Activated T-cell treated with anti-CD3 and anti-CD28 coated beads, Interleukin-2, amount 50 U/mL, for 72 hours (primary cell): ENCODE measurements around the gene AAK1. TPM values are rescaled to one million over a fixed set of nuclear protein-coding genes. Genes with fewer than 3 reads are reported as not detected.

Source experiments
- ATAC-seq, 2 donors: fragments of 150-1000 bp; cut with Tn5 transposase; replicated peaks in 1 of 2; 2 replicates each; pipeline ENCODE4 v1.10.0; 2021; ENCODE audit warnings: moderate library complexity in 2 of 2, mild to moderate bottlenecking in 1 of 2
- DNase-seq, 2 donors: peaks; one replicate each; pipeline ENCODE4 v3.0.0; 2021 to 2022; ENCODE audit warnings: mixed read lengths in 1 of 2
- H3K27ac Mint-ChIP-seq: one replicate; pipeline ENCODE4 v1.8.0; 2022; ENCODE audit warnings: mild to moderate bottlenecking, moderate library complexity, mixed read lengths
- H3K27me3 Mint-ChIP-seq: one replicate; pipeline ENCODE4 v1.8.0; 2022; ENCODE audit warnings: low read depth, mixed read lengths
- H3K36me3 Mint-ChIP-seq, 2 donors: one replicate each; pipeline ENCODE4 v1.8.0; 2022; ENCODE audit warnings: mixed read lengths in 2 of 2, mild to moderate bottlenecking in 1 of 2; ENCODE audit not compliant: insufficient read depth in 2 of 2
- H3K4me1 Mint-ChIP-seq: one replicate; pipeline ENCODE4 v1.8.0; 2022; ENCODE audit warnings: low read depth, mixed read lengths
- H3K4me3 Mint-ChIP-seq, 2 donors: one replicate each; pipeline ENCODE4 v1.8.0; 2022; ENCODE audit warnings: mild to moderate bottlenecking in 2 of 2, mixed read lengths in 2 of 2, moderate library complexity in 2 of 2
- H3K9me3 Mint-ChIP-seq, 2 donors: one replicate each; pipeline ENCODE4 v1.8.0; 2022; ENCODE audit warnings: mixed read lengths in 2 of 2
- total RNA-seq, 2 donors: library from RNA; stranded (reverse); gene quantifications; one replicate each; pipeline ENCODE4 v1.2.3, GENCODE V29; 2022

The AAK1 gene
- total RNA-seq, 2 donors from 2014 or later: 134 to 137 TPM

DNA sequence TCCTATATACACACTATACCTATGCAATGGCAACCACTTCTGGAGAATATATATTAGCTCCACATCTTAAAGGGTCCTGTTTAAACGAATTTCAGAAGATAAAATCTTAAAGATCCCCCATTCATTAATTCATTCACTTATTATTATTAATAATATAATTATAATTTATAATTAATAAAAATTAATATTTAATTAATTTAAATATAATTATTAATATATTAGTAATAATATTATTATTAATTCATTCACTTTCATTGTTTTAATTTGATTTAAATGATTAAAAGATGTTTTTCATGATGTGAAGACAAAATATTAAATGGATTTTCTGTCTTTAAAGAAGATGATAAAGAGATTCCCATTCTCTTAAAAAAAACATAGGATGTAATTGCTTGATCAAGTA, 227.4 kb downstream of the AAK1 start:
- H3K4me1 Mint-ChIP-seq: no peaks in the 10 kb centered on the region
- no peak for DNase-seq
- H3K4me3 Mint-ChIP-seq: no peak overlapping the region
- ATAC-seq: no peak
- no peaks in the 10 kb centered on the region for H3K27me3 Mint-ChIP-seq
- H3K27ac Mint-ChIP-seq: no peak overlapping the region
- H3K9me3 Mint-ChIP-seq: no peaks in the 10 kb centered on the region
- peaks cover 4% of the 10 kb centered on the region in 2 donors for H3K36me3 Mint-ChIP-seq

Other genes starting within 250 kb of the AAK1 start
- 10 to 100 TPM; 40.0 to 61.2 TPM for gene NFU1, start 206.3 kb downstream of the AAK1 start, total RNA-seq
- gene ANXA4, start 98.4 kb upstream of the AAK1 start, total RNA-seq: 10 to 100 TPM; 25.3 to 30.2 TPM
- 10 to 100 TPM; 23.7 to 25.4 TPM for gene GMCL1, start 185.9 kb upstream of the AAK1 start, total RNA-seq